Calu3 (cell line): Measurements from ENCODE around the gene MMAB. TPM values are rescaled to one million over a fixed set of nuclear protein-coding genes. Genes with fewer than 3 reads are reported as not detected.
A peak's percentile ranks its signal among the peaks of the same experiment; 100 is the strongest.

Experiments
- BruUV-seq: library from RNA; stranded (reverse); fragments of 400-500 nt; replicated peaks from 2 replicates; lab custom pipeline; 2021; lab: Mats Ljungman, UMichigan
- CTCF ChIA-PET: fragments of 300-600 bp; sonication (Branson Sonifier 250); formaldehyde crosslinking; loops from one replicate; lab custom pipeline; 2022; ENCODE audit warnings: antibody characterized with exemption; lab: Charles Lee
- DNase-seq: peaks from one replicate; pipeline ENCODE4 v3.0.0; 2022
- H3K27ac Mint-ChIP-seq: one replicate; pipeline ENCODE4 v1.8.0; 2022; ENCODE audit warnings: mixed read lengths; ENCODE audit not compliant: unreplicated experiment
- H3K27me3 Mint-ChIP-seq: one replicate; pipeline ENCODE4 v1.8.0; 2022; ENCODE audit warnings: mixed read lengths; ENCODE audit not compliant: unreplicated experiment
- H3K36me3 Mint-ChIP-seq: one replicate; pipeline ENCODE4 v1.8.0; 2022; ENCODE audit warnings: mild to moderate bottlenecking, moderate library complexity, mixed read lengths; ENCODE audit not compliant: insufficient read depth, unreplicated experiment
- H3K4me1 Mint-ChIP-seq: one replicate; pipeline ENCODE4 v1.8.0; 2022; ENCODE audit warnings: mild to moderate bottlenecking, low read depth, mixed read lengths; ENCODE audit not compliant: unreplicated experiment
- H3K4me3 Mint-ChIP-seq: one replicate; pipeline ENCODE4 v1.8.0; 2022; ENCODE audit warnings: mild to moderate bottlenecking, low read depth, moderate library complexity, mixed read lengths; ENCODE audit not compliant: unreplicated experiment
- H3K9me3 Mint-ChIP-seq: one replicate; pipeline ENCODE4 v1.8.0; 2022; ENCODE audit warnings: low read depth, mixed read lengths; ENCODE audit not compliant: unreplicated experiment
- CTCF ChIP-seq: fragments of 200-600 bp; IDR thresholded peaks from one replicate; pipeline ENCODE4 v1.8.0; 2022; ENCODE audit warnings: antibody characterized with exemption; ENCODE audit not compliant: unreplicated experiment
- intact Hi-C: fragments of 100-400 bp; cut with micrococcal nuclease; formaldehyde crosslinking; loops from one replicate; pipeline ENCODE4 v1.10.0; 2022; ENCODE audit not compliant: unreplicated experiment
- total RNA-seq: library from RNA; stranded (reverse); gene quantifications from 2 replicates; pipeline ENCODE4 v1.2.3, GENCODE V29; 2022

Gene MMAB
- total RNA-seq, 1 experiment from 2014 or later: 82.8 TPM

- H3K9me3 Mint-ChIP-seq: no peaks in the 10 kb centered on the region
- H3K4me3 Mint-ChIP-seq: no peak overlapping the region
- no peaks in the 10 kb centered on the region for H3K27me3 Mint-ChIP-seq
- CTCF ChIA-PET: no interaction called here
- H3K4me1 Mint-ChIP-seq: no peaks in the 10 kb centered on the region
- no peak for DNase-seq
- H3K36me3 Mint-ChIP-seq: peaks cover 27% of the 10 kb centered on the region
- TF ChIP-seq CTCF: no peak
- intact Hi-C loops: no loop called here
- no peak overlapping the region for H3K27ac Mint-ChIP-seq
- BruUV-seq: no TSS peak
Observed at GRCh38 chr12:109523071-109523470, 50.2 kb downstream of the MMAB start.

GRCh38 chr12:109521831-109522230 is 51.5 kb downstream of the MMAB start:
- H3K4me1 Mint-ChIP-seq: no peaks in the 10 kb centered on the region
- peaks cover 31% of the 10 kb centered on the region for H3K36me3 Mint-ChIP-seq

GRCh38 chr12:109519787-109520186 is 53.5 kb downstream of the MMAB start:
- Mint-ChIP-seq H3K9me3 (no peaks in the 10 kb centered on the region), H3K36me3 (peaks cover 32% of the 10 kb centered on the region), H3K27ac (no peak overlapping the region), H3K27me3 (no peaks in the 10 kb centered on the region), H3K4me3 (no peak overlapping the region), H3K4me1 (no peaks in the 10 kb centered on the region)
- intact Hi-C loops: loop anchor here (1.0 kb wide), 1 partner anchor 256 kb away; no protein-coding TSS in a partner anchor
- TF ChIP-seq CTCF: no peak
- no TSS peak for BruUV-seq
- CTCF ChIA-PET: no interaction called here
- no peak for DNase-seq

More at GRCh38 chr12:109521831-109522230, 51.5 kb downstream of the MMAB start:
- no peak overlapping the region for H3K4me3 Mint-ChIP-seq
- no peaks in the 10 kb centered on the region for H3K9me3 Mint-ChIP-seq
- no peak for DNase-seq
- BruUV-seq: no TSS peak
- no peak for TF ChIP-seq CTCF
- CTCF ChIA-PET: interaction anchor here (0.6 kb wide), 1 partner anchor 71 kb away, joined by 7 read pairs; no protein-coding TSS in a partner anchor
- intact Hi-C loops: no loop called here
- no peak overlapping the region for H3K27ac Mint-ChIP-seq
- no peaks in the 10 kb centered on the region for H3K27me3 Mint-ChIP-seq

GRCh38 chr12:109518820-109519665 is 54.3 kb downstream of the MMAB start:
- no TSS peak for BruUV-seq
- peaks cover 30% of the 10 kb centered on the region for H3K36me3 Mint-ChIP-seq

More at GRCh38 chr12:109518820-109519665, 54.3 kb downstream of the MMAB start:
- intact Hi-C loops: loop anchor here (1.0 kb wide), 1 partner anchor 256 kb away; no protein-coding TSS in a partner anchor
- H3K4me1 Mint-ChIP-seq: no peaks in the 10 kb centered on the region
- CTCF ChIA-PET: interaction anchor here (1.3 kb wide), 1 partner anchor 256 kb away, joined by 10 read pairs; no protein-coding TSS in a partner anchor
- no peaks in the 10 kb centered on the region for H3K9me3 Mint-ChIP-seq
- peak; percentile 64 for DNase-seq
- H3K27me3 Mint-ChIP-seq: no peaks in the 10 kb centered on the region
- H3K4me3 Mint-ChIP-seq: no peak overlapping the region
- H3K27ac Mint-ChIP-seq: no peak overlapping the region
- peak; percentile 53 for TF ChIP-seq CTCF
